Liver (tissue), 3 donors: ENCODE data around the gene PMS1.

Experiments
- ATF3 ChIP-seq: IDR thresholded peaks from 2 replicates; pipeline ENCODE4 v1.6.1; 2016; ENCODE audit warnings: antibody characterized with exemption
- CTCF ChIP-seq: fragments of 150-350 bp; IDR thresholded peaks from 2 replicates; pipeline ENCODE4 v1.5.1; 2017; ENCODE audit warnings: improper control_type of control experiment, low read depth, low read length; ENCODE audit not compliant: missing input control
- EGR1 ChIP-seq, 2 donors: IDR thresholded peaks; 2 replicates each; pipeline ENCODE4 v1.6.1; 2016 to 2018; ENCODE audit warnings: antibody characterized with exemption in 2 of 2, low read depth in 2 of 2
- FOXA1 ChIP-seq: IDR thresholded peaks from 2 replicates; pipeline ENCODE4 v1.6.1; 2016; ENCODE audit warnings: antibody characterized with exemption
- HNF4G ChIP-seq: IDR thresholded peaks from 2 replicates; pipeline ENCODE4 v1.6.1; 2016; ENCODE audit warnings: antibody characterized with exemption
- MAX ChIP-seq: IDR thresholded peaks from 2 replicates; pipeline ENCODE4 v1.6.1; 2016; ENCODE audit warnings: antibody characterized with exemption
- RAD21 ChIP-seq, 2 donors: IDR thresholded peaks; 2 replicates each; pipeline ENCODE4 v1.6.1; 2016; ENCODE audit warnings: antibody characterized with exemption in 2 of 2, mild to moderate bottlenecking in 2 of 2
- REST ChIP-seq: IDR thresholded peaks from 2 replicates; pipeline ENCODE4 v1.6.1; 2016; ENCODE audit warnings: antibody characterized with exemption, mild to moderate bottlenecking
- YY1 ChIP-seq: IDR thresholded peaks from 2 replicates; pipeline ENCODE4 v1.6.1; 2016; ENCODE audit warnings: antibody characterized with exemption, mild to moderate bottlenecking
- donor health status: healthy.
- donor health status: healthy.

GRCh38 chr2:189880429-189880828 is 96.2 kb downstream of the PMS1 start:
- TF ChIP-seq FOXA1 (no peak), CTCF (no peak), RAD21 (IDR thresholded peaks at IDR 0.05) (no peak), REST (no peak), ATF3 (no peak), MAX (no peak), HNF4G (no peak), YY1 (no peak), EGR1 (IDR thresholded peaks at IDR 0.05; ENCODE audit: low read depth in 2 of 2) (no peak)
